Liver (tissue), 9 donors: ENCODE data around the gene WRAP73. TPM values are rescaled to one million over a fixed set of nuclear protein-coding genes. Genes with fewer than 3 reads are reported as not detected.

Source experiments
- DNase-seq: peaks from one replicate; pipeline ENCODE4 v3.0.0-alpha.2; 2017; ENCODE audit warnings: low spot score
- H3K27ac ChIP-seq, 2 donors: one replicate each; pipeline ENCODE4 v1.7.0; 2013; ENCODE audit warnings: inconsistent platforms in 2 of 2, low read length in 2 of 2, control low read depth in 1 of 2, low read depth in 1 of 2, mild to moderate bottlenecking in 1 of 2
- H3K27me3 ChIP-seq, 4 donors: one replicate each; pipeline versions ENCODE4 v1.6.1 to v1.7.0; 2013; ENCODE audit warnings: low read length in 3 of 4, inconsistent platforms in 1 of 4, mild to moderate bottlenecking in 1 of 4, moderate library complexity in 1 of 4; ENCODE audit not compliant: control insufficient read depth in 4 of 4, insufficient read depth in 4 of 4
- H3K36me3 ChIP-seq, 4 donors: one replicate each; pipeline versions ENCODE4 v1.6.1 to v1.7.0; 2013; ENCODE audit warnings: low read length in 3 of 4, mild to moderate bottlenecking in 3 of 4, low read depth in 1 of 4, moderate library complexity in 1 of 4; ENCODE audit not compliant: control insufficient read depth in 4 of 4, insufficient read depth in 3 of 4
- H3K4me1 ChIP-seq, 4 donors: one replicate each; pipeline versions ENCODE4 v1.6.1 to v1.7.0; 2013; ENCODE audit warnings: low read length in 3 of 4, mild to moderate bottlenecking in 3 of 4, moderate library complexity in 1 of 4; ENCODE audit not compliant: control insufficient read depth in 4 of 4, insufficient read depth in 4 of 4
- H3K4me3 ChIP-seq, 3 donors: one replicate each; pipeline versions ENCODE4 v1.6.1 to v1.7.0; 2013; ENCODE audit warnings: low read length in 3 of 3, control low read depth in 1 of 3, low read depth in 1 of 3, mild to moderate bottlenecking in 1 of 3
- H3K9ac ChIP-seq, 2 donors: one replicate each; pipeline ENCODE4 v1.7.0; 2013; ENCODE audit warnings: low read length in 2 of 2, mild to moderate bottlenecking in 2 of 2, moderate library complexity in 2 of 2, control low read depth in 1 of 2, low read depth in 1 of 2
- H3K9me3 ChIP-seq, 4 donors: one replicate each; pipeline versions ENCODE4 v1.6.1 to v1.7.0; 2013; ENCODE audit warnings: low read length in 3 of 4; ENCODE audit not compliant: control insufficient read depth in 4 of 4
- FOXA1 ChIP-seq: IDR thresholded peaks from 2 replicates; pipeline ENCODE4 v1.6.1; 2016; ENCODE audit warnings: antibody characterized with exemption
- FOXA2 ChIP-seq: IDR thresholded peaks from 2 replicates; pipeline ENCODE4 v1.6.1; 2016; ENCODE audit warnings: antibody characterized with exemption
- GABPA ChIP-seq, 2 donors: IDR thresholded peaks in 1 of 2; conservative IDR thresholded peaks in 1 of 2; 2 replicates each; pipeline ENCODE4 v1.6.1; 2016; ENCODE audit warnings: antibody characterized with exemption in 2 of 2, mild to moderate bottlenecking in 1 of 2, moderate library complexity in 1 of 2
- HNF4A ChIP-seq, 2 donors: conservative IDR thresholded peaks; 2 replicates each; pipeline ENCODE4 v1.6.1; 2016; ENCODE audit warnings: antibody characterized with exemption in 2 of 2, mild to moderate bottlenecking in 2 of 2
- HNF4G ChIP-seq: IDR thresholded peaks from 2 replicates; pipeline ENCODE4 v1.6.1; 2016; ENCODE audit warnings: antibody characterized with exemption
- JUND ChIP-seq, 2 donors: IDR thresholded peaks; 2 replicates each; pipeline ENCODE4 v1.6.1; 2016; ENCODE audit warnings: antibody characterized with exemption in 2 of 2
- NR2F2 ChIP-seq: IDR thresholded peaks from 2 replicates; pipeline ENCODE4 v1.6.1; 2016; ENCODE audit warnings: antibody characterized with exemption
- RAD21 ChIP-seq, 2 donors: IDR thresholded peaks; 2 replicates each; pipeline ENCODE4 v1.6.1; 2016; ENCODE audit warnings: antibody characterized with exemption in 2 of 2, mild to moderate bottlenecking in 2 of 2
- REST ChIP-seq: IDR thresholded peaks from 2 replicates; pipeline ENCODE4 v1.6.1; 2016; ENCODE audit warnings: antibody characterized with exemption, mild to moderate bottlenecking
- RXRA ChIP-seq, 2 donors: IDR thresholded peaks; 2 replicates each; pipeline ENCODE4 v1.6.1; 2017 to 2018; ENCODE audit warnings: antibody characterized with exemption in 2 of 2, mild to moderate bottlenecking in 1 of 2
- SP1 ChIP-seq: IDR thresholded peaks from 2 replicates; pipeline ENCODE4 v1.6.1; 2018; ENCODE audit warnings: antibody characterized with exemption, mild to moderate bottlenecking
- TAF1 ChIP-seq: conservative IDR thresholded peaks from 2 replicates; pipeline ENCODE4 v1.6.1; 2016; ENCODE audit warnings: antibody characterized with exemption, mild to moderate bottlenecking
- YY1 ChIP-seq: IDR thresholded peaks from 2 replicates; pipeline ENCODE4 v1.6.1; 2016; ENCODE audit warnings: antibody characterized with exemption, mild to moderate bottlenecking
- WGBS: extraction: QIAGEN DNeasy Blood & Tissue Kit; methylation state at CpG from one replicate; pipeline ENCODE4 v1.1.7; 2013; 5-methylcytosine and 5-hydroxymethylcytosine counted together
- polyA plus RNA-seq, 2 donors: library from polyadenylated mRNA; stranded (reverse) in 1 of 2; unstranded in 1 of 2; fragments of 200-250 nt in 1 of 2; fragments of >200 nt in 1 of 2; fragmentation: Nextera tagmentation in 1 of 2; extraction: Ambion mirVana in 1 of 2; gene quantifications; one replicate each; pipeline versions ENCODE4 v1.2.1 to v1.2.3, GENCODE V29; 2013 to 2015
- total RNA-seq, 2 donors: library from RNA; depleted of rRNA; stranded (reverse); fragments of >200 nt; gene quantifications; one replicate each; pipeline ENCODE4 v1.2.3, GENCODE V29; 2014
- TF ChIP-seq, protein P1 (sequence below): IDR thresholded peaks from 2 replicates; pipeline ENCODE4 v1.6.1; 2016; ENCODE audit warnings: antibody characterized with exemption
- TF ChIP-seq, protein P2 (sequence below): IDR thresholded peaks from 2 replicates; pipeline ENCODE4 v1.6.1; 2016; ENCODE audit warnings: antibody characterized with exemption
- TF ChIP-seq, protein P3 (sequence below): fragments of 150-350 bp; IDR thresholded peaks from 2 replicates; pipeline ENCODE4 v1.5.1; 2017; ENCODE audit warnings: improper control_type of control experiment, low read depth, low read length; ENCODE audit not compliant: missing input control
- donor health status: healthy.
- donor health status: healthy.
- donor health status: healthy.
- donor health status: healthy.
- donor health status: healthy.

The WRAP73 gene
- total and polyA plus RNA-seq, 4 donors: 7.6 to 14.6 (median 10.0) TPM

DNA sequence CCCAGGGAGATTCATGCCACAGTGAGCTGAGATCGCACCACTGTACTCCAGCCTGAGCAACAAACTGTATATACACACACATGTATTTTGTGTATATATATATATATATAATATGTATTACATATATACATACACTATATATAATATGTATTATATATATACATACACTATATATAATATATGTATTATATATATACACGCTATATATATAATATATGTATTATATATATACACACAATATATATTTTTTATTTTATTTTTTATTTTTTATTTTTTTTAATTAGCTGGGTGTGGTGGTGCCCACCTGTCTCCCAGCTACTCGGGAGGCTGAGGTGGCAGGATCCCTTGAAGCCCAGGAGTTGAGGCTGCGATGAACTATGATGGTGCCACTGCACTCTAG lies 11.7 kb upstream of the WRAP73 start:
- Histone ChIP-seq H3K27ac (no peak overlapping the region), H3K9me3 (no peaks in the 10 kb centered on the region), H3K4me3 (no peak overlapping the region), H3K27me3 (no peaks in the 10 kb centered on the region), H3K36me3 (no peaks in the 10 kb centered on the region), H3K4me1 (peaks cover 0 to 2% (median 0%) of the 10 kb centered on the region in 4 donors), H3K9ac (no peak overlapping the region)
- TF ChIP-seq GABPA (IDR thresholded peaks at IDR 0.05 in 1 of 2, conservative IDR thresholded peaks at IDR 0.05 in 1 of 2) (no peak), TAF1 (no peak), FOXA2 (no peak), SP1 (no peak), RAD21 (IDR thresholded peaks at IDR 0.05) (no peak), HNF4A (conservative IDR thresholded peaks at IDR 0.05) (no peak), FOXA1 (no peak), YY1 (no peak), REST (no peak), JUND (IDR thresholded peaks at IDR 0.05) (no peak)
- TF ChIP-seq, protein P1, sequence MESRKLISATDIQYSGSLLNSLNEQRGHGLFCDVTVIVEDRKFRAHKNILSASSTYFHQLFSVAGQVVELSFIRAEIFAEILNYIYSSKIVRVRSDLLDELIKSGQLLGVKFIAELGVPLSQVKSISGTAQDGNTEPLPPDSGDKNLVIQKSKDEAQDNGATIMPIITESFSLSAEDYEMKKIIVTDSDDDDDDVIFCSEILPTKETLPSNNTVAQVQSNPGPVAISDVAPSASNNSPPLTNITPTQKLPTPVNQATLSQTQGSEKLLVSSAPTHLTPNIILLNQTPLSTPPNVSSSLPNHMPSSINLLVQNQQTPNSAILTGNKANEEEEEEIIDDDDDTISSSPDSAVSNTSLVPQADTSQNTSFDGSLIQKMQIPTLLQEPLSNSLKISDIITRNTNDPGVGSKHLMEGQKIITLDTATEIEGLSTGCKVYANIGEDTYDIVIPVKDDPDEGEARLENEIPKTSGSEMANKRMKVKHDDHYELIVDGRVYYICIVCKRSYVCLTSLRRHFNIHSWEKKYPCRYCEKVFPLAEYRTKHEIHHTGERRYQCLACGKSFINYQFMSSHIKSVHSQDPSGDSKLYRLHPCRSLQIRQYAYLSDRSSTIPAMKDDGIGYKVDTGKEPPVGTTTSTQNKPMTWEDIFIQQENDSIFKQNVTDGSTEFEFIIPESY: no peak
- TF ChIP-seq, protein P2, sequence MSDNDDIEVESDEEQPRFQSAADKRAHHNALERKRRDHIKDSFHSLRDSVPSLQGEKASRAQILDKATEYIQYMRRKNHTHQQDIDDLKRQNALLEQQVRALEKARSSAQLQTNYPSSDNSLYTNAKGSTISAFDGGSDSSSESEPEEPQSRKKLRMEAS: no peak
- TF ChIP-seq, protein P3, sequence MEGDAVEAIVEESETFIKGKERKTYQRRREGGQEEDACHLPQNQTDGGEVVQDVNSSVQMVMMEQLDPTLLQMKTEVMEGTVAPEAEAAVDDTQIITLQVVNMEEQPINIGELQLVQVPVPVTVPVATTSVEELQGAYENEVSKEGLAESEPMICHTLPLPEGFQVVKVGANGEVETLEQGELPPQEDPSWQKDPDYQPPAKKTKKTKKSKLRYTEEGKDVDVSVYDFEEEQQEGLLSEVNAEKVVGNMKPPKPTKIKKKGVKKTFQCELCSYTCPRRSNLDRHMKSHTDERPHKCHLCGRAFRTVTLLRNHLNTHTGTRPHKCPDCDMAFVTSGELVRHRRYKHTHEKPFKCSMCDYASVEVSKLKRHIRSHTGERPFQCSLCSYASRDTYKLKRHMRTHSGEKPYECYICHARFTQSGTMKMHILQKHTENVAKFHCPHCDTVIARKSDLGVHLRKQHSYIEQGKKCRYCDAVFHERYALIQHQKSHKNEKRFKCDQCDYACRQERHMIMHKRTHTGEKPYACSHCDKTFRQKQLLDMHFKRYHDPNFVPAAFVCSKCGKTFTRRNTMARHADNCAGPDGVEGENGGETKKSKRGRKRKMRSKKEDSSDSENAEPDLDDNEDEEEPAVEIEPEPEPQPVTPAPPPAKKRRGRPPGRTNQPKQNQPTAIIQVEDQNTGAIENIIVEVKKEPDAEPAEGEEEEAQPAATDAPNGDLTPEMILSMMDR: no peak
- no peak for DNase-seq
- WGBS: 96% methylated on average over 4 of the region's 4 CpGs

- no peaks in the 10 kb centered on the region for H3K27me3 ChIP-seq
- H3K9ac ChIP-seq: no peak overlapping the region
- WGBS: 89% methylated on average over 2 of the region's 2 CpGs
- DNase-seq: no peak
- no peak overlapping the region for H3K4me3 ChIP-seq
- no peaks in the 10 kb centered on the region for H3K9me3 ChIP-seq
- no peak overlapping the region for H3K27ac ChIP-seq
- no peaks in the 10 kb centered on the region for H3K36me3 ChIP-seq
- H3K4me1 ChIP-seq: no peaks in the 10 kb centered on the region
- TF ChIP-seq, protein P3: no peak
- TF ChIP-seq YY1: no peak
- no peak for TF ChIP-seq RAD21 (IDR thresholded peaks at IDR 0.05)
- TF ChIP-seq JUND (IDR thresholded peaks at IDR 0.05): no peak
- no peak for TF ChIP-seq TAF1
- TF ChIP-seq, protein P1: no peak
- no peak for TF ChIP-seq HNF4G
- no peak for TF ChIP-seq RXRA (IDR thresholded peaks at IDR 0.05)
- TF ChIP-seq GABPA (IDR thresholded peaks at IDR 0.05 in 1 of 2, conservative IDR thresholded peaks at IDR 0.05 in 1 of 2): no peak
- no peak for TF ChIP-seq REST
- TF ChIP-seq NR2F2: no peak
- no peak for TF ChIP-seq FOXA1
Measured at GRCh38 chr1:3660704-3661103, 10.8 kb upstream of the WRAP73 start.
